ENCODE results near the gene RGS12.

The RGS12 gene

GRCh38 chr4:3329887-3330286 is 37.1 kb downstream of the RGS12 start:
- H3K27ac ChIP-seq: no peak overlapping the region
- TF ChIP-seq ZFX (IDR thresholded peaks at IDR 0.05) (no peak), CTCF (conservative IDR thresholded peaks at IDR 0.05) (no peak)

- TF ChIP-seq CTCF (conservative IDR thresholded peaks at IDR 0.05) (no peak), ZFX (IDR thresholded peaks at IDR 0.05) (no peak)
- H3K27ac ChIP-seq: no peak overlapping the region
These were observed 37.9 kb downstream of the RGS12 start for GRCh38 chr4:3330707-3331106.

GRCh38 chr4:3331511-3332394 is 38.9 kb downstream of the RGS12 start:
- TF ChIP-seq CTCF (conservative IDR thresholded peaks at IDR 0.05) (no peak), ZFX (IDR thresholded peaks at IDR 0.05) (no peak)
- no peak overlapping the region for H3K27ac ChIP-seq

- no peak overlapping the region for H3K27ac ChIP-seq
- TF ChIP-seq ZFX (IDR thresholded peaks at IDR 0.05) (no peak), CTCF (conservative IDR thresholded peaks at IDR 0.05) (no peak)
These were observed 39.7 kb downstream of the RGS12 start for GRCh38 chr4:3332498-3332897.

- H3K27ac ChIP-seq: no peak overlapping the region
- TF ChIP-seq ZFX (IDR thresholded peaks at IDR 0.05) (no peak), CTCF (conservative IDR thresholded peaks at IDR 0.05) (no peak)
These were observed 41.5 kb downstream of the RGS12 start for GRCh38 chr4:3334316-3334715.

GRCh38 chr4:3335385-3335784 is 42.6 kb downstream of the RGS12 start:
- TF ChIP-seq CTCF (conservative IDR thresholded peaks at IDR 0.05) (no peak), ZFX (IDR thresholded peaks at IDR 0.05) (no peak)
- no peak overlapping the region for H3K27ac ChIP-seq

GRCh38 chr4:3335982-3336381 is 43.2 kb downstream of the RGS12 start:
- no peak overlapping the region for H3K27ac ChIP-seq
- no peak for TF ChIP-seq CTCF (conservative IDR thresholded peaks at IDR 0.05)
- no peak for TF ChIP-seq ZFX (IDR thresholded peaks at IDR 0.05)

Measured in C4-2B (cell line).